K562 (cell line): ENCODE measurements around the gene KSR2. TPM values are rescaled to one million over a fixed set of nuclear protein-coding genes. Genes with fewer than 3 reads are reported as not detected.

ENCODE experiments used
- ATAC-seq: fragments of 200-7000 bp; cut with Tn5 transposase; 3 replicates; pipeline ENCODE4 v1.9.1; 2020; ENCODE audit warnings: moderate library complexity
- BruUV-seq: library from RNA; stranded (reverse); fragments of 400-500 nt; replicated peaks from 2 replicates; lab custom pipeline; 2021; lab: Mats Ljungman, UMichigan
- CTCF ChIA-PET: fragments of 300-600 bp; formaldehyde crosslinking; extraction: SDS; loops from one replicate; lab custom pipeline; 2021; ENCODE audit warnings: low intra/inter-chr PET ratio; lab: Yijun Ruan, JAX
- POLR2A ChIA-PET: fragments of 300-600, 350-650 bp; sonication (Branson Sonifier 250); formaldehyde crosslinking; extraction: SDS; loops from one replicate; lab custom pipeline; 2021; ENCODE audit warnings: antibody characterized with exemption, inconsistent platforms; lab: Yijun Ruan, JAX
- DNase-seq, 4 experiments: peaks; one replicate each; pipeline versions ENCODE4 v3.0.0 to v3.0.0-alpha.2; 2011 to 2018; ENCODE audit warnings: low spot score in 3 of 4, mixed read lengths in 3 of 4; ENCODE audit errors: extremely low read depth in 1 of 4
- FAIRE-seq: peaks from 2 replicates; lab custom pipeline; 2011; peaks lifted over from hg19 to GRCh38; lab: Jason Lieb, UNC
- H2AFZ ChIP-seq: 2 replicates; pipeline ENCODE4 v1.6.0; 2011; ENCODE audit warnings: low read depth, low read length, control low read depth, inconsistent platforms
- H3K27ac ChIP-seq: fragments of 200-600 bp; 3 replicates; pipeline ENCODE4 v1.8.0; 2011; ENCODE audit warnings: low read depth, mild to moderate bottlenecking, control low read depth, inconsistent platforms, low read length, moderate library complexity, mixed read lengths; ENCODE audit errors: extremely low read depth
- H3K27me3 ChIP-seq, 2 experiments: fragments of 300-600 bp in 1 of 2; 2 replicates in 1 of 2; 3 replicates in 1 of 2; pipeline versions ENCODE4 v1.6.0 to v1.8.0; 2011; ENCODE audit warnings: inconsistent platforms in 2 of 2, low read length in 2 of 2, mild to moderate bottlenecking in 1 of 2, mixed read lengths in 1 of 2, moderate library complexity in 1 of 2; ENCODE audit not compliant: control insufficient read depth in 2 of 2, insufficient read depth in 2 of 2
- H3K36me3 ChIP-seq: fragments of 300-600 bp; 3 replicates; pipeline ENCODE4 v1.8.0; 2011; ENCODE audit warnings: mild to moderate bottlenecking, low read length, inconsistent platforms; ENCODE audit not compliant: control insufficient read depth, insufficient read depth
- H3K4me1 ChIP-seq, 2 experiments: fragments of 200-600 bp in 1 of 2; replicated peaks in 1 of 2; 2 replicates in 1 of 2; 3 replicates in 1 of 2; pipeline versions ENCODE4 v1.5.1 to v1.8.0; 2011; ENCODE audit warnings: inconsistent platforms in 2 of 2, low read length in 2 of 2, mild to moderate bottlenecking in 1 of 2, mixed read lengths in 1 of 2, moderate library complexity in 1 of 2; ENCODE audit not compliant: control insufficient read depth in 2 of 2, insufficient read depth in 2 of 2
- H3K4me2 ChIP-seq: 2 replicates; pipeline ENCODE4 v1.6.1; 2011; ENCODE audit warnings: low read length, control low read depth, inconsistent platforms, mixed read lengths; ENCODE audit not compliant: insufficient read depth
- H3K4me3 ChIP-seq: fragments of 200-600 bp; sonication (generic), shearing (Covaris generic); 2 replicates; pipeline ENCODE4 v1.5.1; 2016; ENCODE audit warnings: control low read depth, inconsistent platforms
- H3K79me2 ChIP-seq: fragments of 200-600 bp; 3 replicates; pipeline ENCODE4 v1.8.0; 2011; ENCODE audit warnings: low read length, inconsistent platforms; ENCODE audit not compliant: control insufficient read depth, insufficient read depth
- H3K9ac ChIP-seq, 2 experiments: 2 replicates each; pipeline versions ENCODE4 v1.6.0 to v1.6.1; 2011; ENCODE audit warnings: low read depth in 2 of 2, low read length in 2 of 2, control low read depth in 1 of 2, inconsistent platforms in 1 of 2, mild to moderate bottlenecking in 1 of 2, mixed read lengths in 1 of 2; ENCODE audit not compliant: insufficient read depth in 1 of 2
- H3K9me1 ChIP-seq: one replicate; pipeline ENCODE4 v1.6.0; 2011; ENCODE audit warnings: inconsistent platforms, mild to moderate bottlenecking, low read length, moderate library complexity; ENCODE audit not compliant: control insufficient read depth, insufficient read depth
- H3K9me3 ChIP-seq: replicated peaks from 2 replicates; pipeline ENCODE4 v1.5.1; 2011; ENCODE audit warnings: low read depth, low read length, inconsistent platforms; ENCODE audit not compliant: control insufficient read depth, insufficient read depth
- H4K20me1 ChIP-seq: replicated peaks from 2 replicates; pipeline ENCODE4 v1.6.1; 2011; ENCODE audit warnings: low read length, inconsistent platforms, mixed read lengths; ENCODE audit not compliant: control insufficient read depth, insufficient read depth
- HDAC2 ChIP-seq: fragments of 450-650 bp; IDR thresholded peaks from 2 replicates; pipeline ENCODE4 v1.6.1; 2016; ENCODE audit warnings: mild to moderate bottlenecking
- KLF16 ChIP-seq: IDR thresholded peaks from 2 replicates; pipeline ENCODE4 v1.6.1; 2016; ENCODE audit warnings: antibody characterized with exemption
- PATZ1 ChIP-seq: fragments of 250-450 bp; sonication (Bioruptor Pico); IDR thresholded peaks from 2 replicates; pipeline ENCODE4 v1.5.0; 2020; ENCODE audit warnings: mild to moderate bottlenecking, borderline replicate concordance
- ZNF444 ChIP-seq: fragments of 250-450 bp; sonication (Bioruptor Pico); IDR thresholded peaks from 2 replicates; pipeline ENCODE4 v1.4.0; 2020; ENCODE audit warnings: mild to moderate bottlenecking, moderate library complexity
- WGBS: fragments of 100-300 bp; shearing (Covaris generic); methylation state at CpG from one replicate; pipeline ENCODE4 v1.1.6; 2016; ENCODE audit warnings: low coverage, mixed read lengths; ENCODE audit not compliant: insufficient coverage; ENCODE audit errors: missing lambda C conversion rate; 5-methylcytosine and 5-hydroxymethylcytosine counted together
- in situ Hi-C: fragments of 300-500 bp; cut with MboI; formaldehyde crosslinking; loops from 4 replicates; pipeline ENCODE4 v1.15.0; 2018; ENCODE audit warnings: inconsistent platforms, mixed read lengths
- intact Hi-C: fragments of 100-400 bp; cut with micrococcal nuclease; formaldehyde crosslinking; loops from 2 replicates; pipeline ENCODE4 v1.14.2; 2022
- polyA plus RNA-seq, 8 experiments: library from polyadenylated mRNA; depleted of rRNA in 4 of 8; stranded (reverse) in 5 of 8; unstranded in 3 of 8; fragments of >200 nt; fragmentation: Nextera tagmentation in 2 of 8; fragmentation: Illumina TruSeq in 1 of 8; extraction: Ambion mirVana in 2 of 8; extraction: Trizol in 1 of 8; gene quantifications; 2 replicates each; pipeline versions ENCODE4 v1.2.1 to v1.2.3, GENCODE V29; 2011 to 2014; ENCODE audit warnings: inconsistent platforms in 1 of 8, missing spikeins in 1 of 8
- total RNA-seq, 7 experiments: library from RNA; depleted of rRNA in 6 of 7; stranded (reverse); fragments of >200 nt in 6 of 7; fragmentation: Illumina TruSeq in 2 of 7; extraction: Trizol in 2 of 7; gene quantifications; 2 replicates each; pipeline versions ENCODE4 v1.2.1 to v1.2.3, GENCODE V29; 2011 to 2021; ENCODE audit warnings: low replicate concordance in 1 of 7
- TF ChIP-seq, protein P1 (sequence below): fragments of 450-650 bp; IDR thresholded peaks from 2 replicates; pipeline ENCODE4 v1.6.1; 2016; ENCODE audit warnings: low read depth, mild to moderate bottlenecking, moderate library complexity
- TF ChIP-seq, protein P2 (sequence below): sonication (generic); formaldehyde crosslinking; IDR thresholded peaks from 2 replicates; pipeline ENCODE4 v1.9.0; 2022; ENCODE audit warnings: mild to moderate bottlenecking, missing genetic modification reagents

The KSR2 gene
- total and polyA plus RNA-seq, 9 of the 15 experiments (the other 6 are each of a cell fraction or from before 2014, with no cell fraction given): not detected

GRCh38 chr12:117497407-117497806 lies 471.4 kb downstream of the KSR2 start:
- TF ChIP-seq KLF16: no peak
- TF ChIP-seq, protein P1, sequence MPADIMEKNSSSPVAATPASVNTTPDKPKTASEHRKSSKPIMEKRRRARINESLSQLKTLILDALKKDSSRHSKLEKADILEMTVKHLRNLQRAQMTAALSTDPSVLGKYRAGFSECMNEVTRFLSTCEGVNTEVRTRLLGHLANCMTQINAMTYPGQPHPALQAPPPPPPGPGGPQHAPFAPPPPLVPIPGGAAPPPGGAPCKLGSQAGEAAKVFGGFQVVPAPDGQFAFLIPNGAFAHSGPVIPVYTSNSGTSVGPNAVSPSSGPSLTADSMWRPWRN: no peak
- no peak for TF ChIP-seq ZNF444 (CRISPR knock-in tag)
- TF ChIP-seq PATZ1 (CRISPR knock-in tag): no peak
- no peak for TF ChIP-seq HDAC2
- TF ChIP-seq, protein P2, sequence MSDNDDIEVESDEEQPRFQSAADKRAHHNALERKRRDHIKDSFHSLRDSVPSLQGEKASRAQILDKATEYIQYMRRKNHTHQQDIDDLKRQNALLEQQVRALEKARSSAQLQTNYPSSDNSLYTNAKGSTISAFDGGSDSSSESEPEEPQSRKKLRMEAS (CRISPR knock-in tag): no peak
- no peaks in the 10 kb centered on the region for H3K36me3 ChIP-seq
- H4K20me1 ChIP-seq: no peaks in the 10 kb centered on the region
- WGBS: 1% methylated on average over 7 of the region's 7 CpGs
- no peak overlapping the region for H3K27ac ChIP-seq
- H3K9ac ChIP-seq: no peak overlapping the region
- no peaks in the 10 kb centered on the region for H3K9me1 ChIP-seq
- DNase-seq: no peak
- H3K4me1 ChIP-seq: no peaks in the 10 kb centered on the region
- no peaks in the 10 kb centered on the region for H3K79me2 ChIP-seq
- no peak overlapping the region for H3K4me3 ChIP-seq
- no peak for ATAC-seq
- no peak overlapping the region for H3K4me2 ChIP-seq
- in situ Hi-C loops (no loop called here), intact Hi-C loops (no loop called here)
- ChIA-PET CTCF (no interaction called here), POLR2A (interaction anchor here (0.6 kb wide), 1 partner anchor 1585 kb away, joined by 3 read pairs; no protein-coding TSS in a partner anchor)
- no peaks in the 10 kb centered on the region for H3K27me3 ChIP-seq
- H3K9me3 ChIP-seq: no peaks in the 10 kb centered on the region
- BruUV-seq: no TSS peak
- FAIRE-seq: no peak
- H2AFZ ChIP-seq: no peak overlapping the region
